Neural crest cell (in vitro differentiated cells): ENCODE results near the gene POU2F3. TPM values are rescaled to one million over a fixed set of nuclear protein-coding genes. Genes with fewer than 3 reads are reported as not detected.

ENCODE experiments used
- DNase-seq: peaks from one replicate; pipeline ENCODE4 v3.0.0; 2021; ENCODE audit warnings: low read depth, mixed read lengths, low spot score
- H3K27ac Mint-ChIP-seq: one replicate; pipeline ENCODE4 v1.8.0; 2021; ENCODE audit warnings: mild to moderate bottlenecking, mixed read lengths; ENCODE audit not compliant: unreplicated experiment
- H3K27me3 Mint-ChIP-seq: 2 replicates; pipeline ENCODE4 v1.8.0; 2021; ENCODE audit warnings: low read depth, mild to moderate bottlenecking, mixed read lengths
- H3K36me3 Mint-ChIP-seq: 2 replicates; pipeline ENCODE4 v1.8.0; 2021; ENCODE audit warnings: low read depth, mild to moderate bottlenecking, mixed read lengths
- H3K4me1 Mint-ChIP-seq: 2 replicates; pipeline ENCODE4 v1.8.0; 2021; ENCODE audit warnings: mixed read lengths
- H3K4me3 Mint-ChIP-seq: one replicate; pipeline ENCODE4 v1.8.0; 2021; ENCODE audit warnings: mild to moderate bottlenecking, mixed read lengths
- H3K9me3 Mint-ChIP-seq: 2 replicates; pipeline ENCODE4 v1.8.0; 2021; ENCODE audit warnings: mixed read lengths
- CTCF ChIP-seq: fragments of 200-600 bp; sonication (generic); conservative IDR thresholded peaks from 2 replicates; pipeline ENCODE4 v1.5.0; 2021; ENCODE audit warnings: antibody characterized with exemption, mild to moderate bottlenecking
- total RNA-seq: library from RNA; stranded (reverse); gene quantifications from 2 replicates; pipeline ENCODE4 v1.2.1, GENCODE V29; 2021

The POU2F3 gene
- total RNA-seq, 1 donor from 2014 or later, result not detected

- no peak for TF ChIP-seq CTCF
- Mint-ChIP-seq H3K27ac (no peak overlapping the region), H3K27me3 (peaks cover 47% of the 10 kb centered on the region), H3K4me3 (no peak overlapping the region), H3K4me1 (peaks cover 12% of the 10 kb centered on the region), H3K36me3 (no peaks in the 10 kb centered on the region), H3K9me3 (no peaks in the 10 kb centered on the region)
- DNase-seq, result no peak
These were observed 18.7 kb downstream of the POU2F3 start for GRCh38 chr11:120258661-120259060.

DNA sequence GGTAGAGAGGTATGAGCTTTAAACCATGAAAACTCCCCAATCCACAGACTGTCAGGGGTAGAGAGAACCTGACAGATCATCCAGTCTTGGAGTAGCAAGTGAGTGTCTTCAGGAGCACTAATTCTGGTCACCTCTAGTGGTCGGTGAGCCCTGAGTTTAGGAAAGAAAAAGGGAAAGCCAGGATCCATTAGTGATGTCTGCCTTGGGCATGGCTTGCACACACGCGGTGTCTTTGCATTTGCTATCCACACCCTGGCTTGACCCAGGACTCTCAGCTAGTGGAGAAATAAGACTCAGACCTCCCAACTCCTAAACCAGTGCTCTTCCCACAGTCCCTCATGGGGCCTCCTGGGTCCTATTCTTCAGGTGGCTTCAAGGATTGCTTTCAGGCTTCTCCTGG is 19.3 kb downstream of the POU2F3 start:
- H3K4me1 Mint-ChIP-seq, result peaks cover 12% of the 10 kb centered on the region
- no peaks in the 10 kb centered on the region for H3K36me3 Mint-ChIP-seq
- H3K4me3 Mint-ChIP-seq, result no peak overlapping the region
- H3K27ac Mint-ChIP-seq, result no peak overlapping the region
- no peak for DNase-seq
- TF ChIP-seq CTCF, result no peak
- H3K9me3 Mint-ChIP-seq, result no peaks in the 10 kb centered on the region
- peaks cover 41% of the 10 kb centered on the region for H3K27me3 Mint-ChIP-seq

- Mint-ChIP-seq H3K27ac (no peak overlapping the region), H3K27me3 (peaks cover 32% of the 10 kb centered on the region), H3K9me3 (no peaks in the 10 kb centered on the region), H3K4me1 (peaks cover 9% of the 10 kb centered on the region), H3K4me3 (no peak overlapping the region), H3K36me3 (no peaks in the 10 kb centered on the region)
- no peak for DNase-seq
- TF ChIP-seq CTCF, result no peak
These were observed 20.1 kb downstream of the POU2F3 start for GRCh38 chr11:120259988-120260565.

GRCh38 chr11:120260616-120261015 is 20.7 kb downstream of the POU2F3 start:
- Mint-ChIP-seq H3K27ac (peak overlapping the region; percentile 31), H3K4me3 (no peak overlapping the region)

GRCh38 chr11:120261321-120261720 is 21.4 kb downstream of the POU2F3 start:
- DNase-seq, result no peak
- Mint-ChIP-seq H3K27ac (no peak overlapping the region), H3K36me3 (no peaks in the 10 kb centered on the region), H3K4me3 (no peak overlapping the region), H3K4me1 (no peaks in the 10 kb centered on the region), H3K27me3 (peaks cover 24% of the 10 kb centered on the region), H3K9me3 (no peaks in the 10 kb centered on the region)
- TF ChIP-seq CTCF, result no peak

More at GRCh38 chr11:120260616-120261015, 20.7 kb downstream of the POU2F3 start:
- TF ChIP-seq CTCF, result no peak
- no peaks in the 10 kb centered on the region for H3K36me3 Mint-ChIP-seq
- no peak for DNase-seq
- peaks cover 27% of the 10 kb centered on the region for H3K27me3 Mint-ChIP-seq
- H3K9me3 Mint-ChIP-seq, result no peaks in the 10 kb centered on the region
- peaks cover 4% of the 10 kb centered on the region for H3K4me1 Mint-ChIP-seq
